ENCODE data around the gene PLXDC2.

GRCh38 chr10:19892270-19892669 is 76.0 kb downstream of the PLXDC2 start:
- TF ChIP-seq POLR2A (IDR thresholded peaks at IDR 0.05) = no peak
- no peak for TF ChIP-seq CTCF (IDR thresholded peaks at IDR 0.05)
- TF ChIP-seq POLR2AphosphoS5 (IDR thresholded peaks at IDR 0.05) = no peak
- TF ChIP-seq EP300 (IDR thresholded peaks at IDR 0.05) = no peak
